Measurements from ENCODE around the gene MXD4.
"Not testable (repeated sequence)": the region's sequence is repeated elsewhere in the genome, so short reads cannot be mapped to it uniquely, and the experiment has no call there.

The MXD4 gene

DNA sequence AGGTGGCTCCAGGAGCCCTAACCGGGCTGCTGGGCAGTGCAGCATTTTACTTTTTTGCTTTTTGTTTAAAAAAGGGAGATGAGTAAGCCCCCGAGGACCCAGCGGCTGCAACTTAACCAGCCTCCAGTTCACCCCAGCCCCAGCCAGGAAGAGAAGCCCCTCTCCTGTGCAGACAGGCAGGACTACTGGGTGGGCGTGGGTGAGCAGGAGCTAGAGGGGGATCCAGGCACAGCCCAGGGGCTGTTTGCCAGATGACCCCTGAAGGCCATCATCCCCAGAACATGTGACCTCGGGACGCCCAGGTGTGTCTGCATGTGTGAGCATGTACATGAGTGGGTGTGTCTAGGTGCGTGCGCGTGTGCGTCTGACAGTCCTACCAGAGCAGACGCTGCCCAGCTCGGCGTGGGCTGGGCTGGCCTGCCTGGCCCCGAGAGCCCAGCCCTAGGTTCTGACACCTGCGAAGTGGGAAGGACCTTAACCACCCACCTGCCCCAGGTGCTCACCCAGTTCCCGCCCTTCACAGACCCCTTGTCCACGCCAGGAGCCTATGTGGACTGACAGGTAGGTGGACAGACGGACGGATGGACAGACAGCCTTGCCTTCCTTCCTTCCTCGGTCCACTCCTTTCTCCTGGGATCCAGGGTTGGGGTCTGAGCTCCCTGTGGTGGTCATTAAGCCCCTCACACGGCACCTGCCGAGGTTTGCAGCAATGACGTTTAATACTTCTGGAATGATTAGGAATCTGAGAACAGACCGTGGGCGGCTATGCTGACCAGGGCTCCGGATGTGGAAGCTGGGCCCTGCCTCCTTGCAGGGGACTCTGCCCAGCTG is 12.2 kb downstream of the MXD4 start:
- no peak for DNase-seq

DNA sequence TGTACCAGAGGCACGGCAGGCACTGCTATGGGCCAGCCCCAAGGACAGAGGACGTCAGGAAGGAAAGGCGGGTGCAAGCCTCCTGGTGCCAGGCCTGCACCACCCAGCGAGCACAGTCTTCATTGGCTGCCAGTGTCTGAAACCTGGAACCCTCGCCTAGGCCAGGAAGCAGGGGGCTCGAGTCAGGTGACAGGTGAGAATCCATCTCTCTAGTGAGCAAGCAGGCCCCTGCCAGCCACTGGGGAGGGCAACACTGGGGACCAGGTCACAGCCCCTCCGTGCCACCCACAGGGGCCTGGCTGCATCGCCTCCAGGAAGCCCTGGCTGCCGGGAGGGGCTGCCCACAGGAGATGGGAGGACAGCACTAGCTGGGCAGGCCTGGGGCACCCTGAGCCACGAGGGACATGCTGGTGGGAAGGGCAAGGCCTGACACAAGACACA is 13.1 kb downstream of the MXD4 start:
- DNase-seq: no peak

DNA sequence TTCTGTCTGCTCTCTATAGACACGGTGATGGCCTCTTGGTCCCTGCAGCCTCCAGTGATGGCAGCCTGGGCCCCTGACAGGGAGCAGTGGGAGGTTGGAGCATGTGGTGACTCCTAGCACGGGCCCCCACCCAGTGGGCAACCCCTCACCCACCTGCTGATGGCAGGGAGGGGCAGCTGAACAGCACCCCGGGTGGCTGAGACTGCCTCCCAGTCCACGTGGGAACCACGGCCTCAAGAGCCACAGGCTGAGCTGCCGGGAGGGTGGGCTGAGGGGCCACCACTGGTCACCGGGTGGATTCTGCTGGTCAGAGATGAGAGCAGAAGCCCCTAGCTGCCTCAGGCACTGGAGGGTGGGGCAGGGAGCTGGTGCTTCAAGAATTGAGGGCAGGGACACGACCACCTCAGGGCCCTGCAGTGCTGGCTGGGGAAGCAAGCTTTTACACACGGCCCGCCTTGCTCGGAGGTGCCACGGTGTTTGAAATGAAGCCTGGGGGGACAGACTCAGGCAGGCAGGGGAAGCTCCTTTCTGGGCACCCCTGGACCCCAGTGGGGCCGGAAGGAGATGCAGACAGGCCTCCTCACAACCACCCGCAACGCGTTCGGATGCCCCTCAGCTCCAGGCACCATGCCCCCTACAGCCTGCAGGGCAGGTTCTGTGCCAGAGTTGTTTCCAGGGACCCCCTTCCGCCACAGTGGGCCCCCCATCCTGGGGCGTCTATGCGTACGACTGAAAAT is 13.7 kb downstream of the MXD4 start:
- DNase-seq: no peak

DNA sequence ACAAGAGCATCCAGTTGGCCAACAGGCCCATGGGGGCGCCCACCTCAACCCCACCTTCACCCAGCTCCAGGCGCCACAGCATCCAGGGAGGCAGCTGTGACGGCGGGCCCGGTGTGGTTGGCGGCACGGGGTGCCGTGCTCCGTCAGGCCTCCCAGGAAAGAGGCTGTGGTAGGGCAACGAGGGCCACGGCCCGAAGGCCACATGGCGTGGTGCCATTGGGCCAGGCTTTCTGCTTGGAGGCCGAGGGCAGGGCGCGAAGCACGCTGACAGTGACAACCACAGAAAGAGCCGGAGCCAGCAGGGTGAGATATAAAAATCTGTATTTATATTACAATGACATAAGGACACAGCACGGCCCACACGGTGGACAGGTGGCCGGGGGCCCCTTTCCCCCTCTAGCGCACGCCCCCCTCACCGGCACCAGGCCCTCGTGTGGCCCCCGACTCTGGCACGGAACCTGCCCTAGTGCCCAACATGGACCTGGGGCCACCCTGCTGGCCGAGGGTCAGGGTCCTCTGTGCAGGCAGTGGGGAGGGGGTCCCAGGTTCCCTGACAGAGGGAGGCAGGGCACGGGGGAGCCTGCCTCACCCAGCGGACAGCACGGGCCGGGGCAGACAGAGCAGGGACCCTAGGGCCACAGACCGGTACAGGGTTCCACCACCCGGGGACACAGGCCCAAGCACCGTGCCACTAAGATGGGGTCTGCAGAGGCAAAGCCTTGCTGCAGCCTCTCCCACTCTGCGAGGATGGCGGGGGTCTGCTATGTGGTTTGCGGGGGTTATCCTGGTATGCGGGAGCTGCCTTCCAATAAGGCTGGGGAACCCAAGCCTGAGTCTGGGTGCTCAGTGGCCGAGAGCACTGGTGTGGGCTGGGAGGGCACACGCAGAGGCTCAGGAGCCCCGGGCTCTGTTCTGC is 14.5 kb downstream of the MXD4 start:
- no peak for DNase-seq

DNA sequence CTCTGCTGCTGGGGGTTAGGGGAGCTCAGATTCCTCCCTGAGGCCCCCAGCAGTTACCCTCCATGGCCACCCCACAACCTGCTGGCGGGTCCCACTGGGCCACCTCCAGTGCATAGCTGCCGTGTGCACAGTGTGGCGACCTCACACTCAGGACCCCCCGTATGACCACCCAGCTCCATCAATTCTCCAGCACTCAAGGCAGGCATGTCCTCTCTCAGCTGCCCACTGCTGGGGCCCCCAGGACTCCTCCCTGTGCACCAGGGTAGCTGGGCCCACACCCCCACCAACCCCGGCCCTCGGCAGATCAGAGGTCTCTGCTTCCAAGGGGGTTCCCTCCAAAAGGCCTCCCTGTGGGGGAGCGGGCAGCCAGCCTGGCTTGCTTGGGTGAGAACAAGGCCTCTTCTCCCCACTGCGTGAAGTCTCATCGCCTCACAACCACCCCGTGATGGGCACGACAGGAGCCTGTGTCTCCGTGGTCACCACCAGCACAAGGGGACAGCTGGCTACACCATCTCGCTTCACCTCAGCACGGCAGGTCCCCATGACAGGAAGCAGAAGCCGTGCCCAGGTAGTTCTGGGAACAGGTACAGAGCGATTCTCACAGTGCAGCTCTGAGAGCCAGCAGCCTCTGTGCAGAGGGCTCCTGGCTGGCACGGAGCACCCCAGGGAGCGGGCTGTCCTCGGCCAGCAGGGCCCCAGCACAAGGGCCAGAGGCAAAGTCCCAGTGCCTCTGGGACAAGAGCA is 15.4 kb downstream of the MXD4 start:
- no peak for DNase-seq

DNA sequence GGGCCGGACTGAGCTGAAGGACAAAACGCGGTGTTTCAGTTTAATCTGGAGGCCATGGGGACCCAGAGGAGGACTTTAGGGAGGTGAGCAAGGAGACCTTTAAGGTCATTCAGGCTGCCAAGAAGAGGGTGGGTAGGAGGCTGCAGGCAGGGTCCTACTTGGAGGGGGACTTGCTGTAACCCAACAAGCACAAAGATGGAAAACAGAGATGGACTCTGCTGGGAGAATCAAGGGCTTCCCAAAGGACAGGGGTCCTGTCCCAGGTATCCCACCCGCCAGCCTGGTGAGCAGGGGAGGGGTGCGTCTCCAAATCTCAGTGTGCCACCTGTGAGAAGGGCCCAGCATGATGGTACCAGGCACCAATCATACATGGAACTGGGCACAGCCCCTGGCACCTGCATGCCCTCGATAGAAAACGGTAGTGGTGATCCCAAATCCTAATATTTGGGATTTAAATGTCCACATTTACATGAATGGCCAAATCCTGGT is 16.1 kb downstream of the MXD4 start:
- no peak for DNase-seq

DNA sequence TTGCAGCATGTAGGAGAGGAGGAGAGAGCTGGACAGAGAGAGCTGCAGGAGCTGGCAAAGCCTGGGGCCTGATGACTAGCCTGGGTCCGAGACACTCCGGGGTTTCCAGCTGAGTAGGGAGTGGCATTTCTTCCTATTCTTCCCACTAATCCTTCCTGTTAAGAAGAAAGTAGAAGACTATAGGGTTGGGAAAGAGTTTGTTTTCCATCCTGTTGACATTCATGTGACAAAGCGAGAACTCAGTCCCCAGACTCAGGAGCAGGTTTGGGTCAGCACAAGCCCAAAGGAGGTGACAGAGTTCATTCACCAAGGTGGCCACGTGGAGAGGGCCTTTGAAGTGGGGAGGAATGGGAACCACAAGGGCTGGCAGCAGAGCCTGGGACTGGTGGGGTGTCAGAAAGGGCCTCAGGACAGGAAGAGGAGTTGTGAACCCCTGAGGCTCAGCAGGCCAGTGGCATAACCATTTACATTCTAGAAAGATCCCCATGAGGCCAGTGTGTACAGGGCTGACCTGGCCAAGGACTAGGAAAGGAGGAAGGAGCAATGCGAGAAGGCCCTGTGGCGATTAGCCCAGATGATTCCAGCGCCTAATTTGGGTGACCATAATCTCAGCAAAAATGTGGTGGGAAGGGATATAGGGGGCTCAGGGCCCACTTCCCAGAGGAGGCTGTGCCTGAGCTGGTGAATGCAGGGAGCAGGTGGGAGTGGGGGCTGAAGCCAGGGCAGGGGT is 16.7 kb downstream of the MXD4 start:
- no peak for DNase-seq

DNA sequence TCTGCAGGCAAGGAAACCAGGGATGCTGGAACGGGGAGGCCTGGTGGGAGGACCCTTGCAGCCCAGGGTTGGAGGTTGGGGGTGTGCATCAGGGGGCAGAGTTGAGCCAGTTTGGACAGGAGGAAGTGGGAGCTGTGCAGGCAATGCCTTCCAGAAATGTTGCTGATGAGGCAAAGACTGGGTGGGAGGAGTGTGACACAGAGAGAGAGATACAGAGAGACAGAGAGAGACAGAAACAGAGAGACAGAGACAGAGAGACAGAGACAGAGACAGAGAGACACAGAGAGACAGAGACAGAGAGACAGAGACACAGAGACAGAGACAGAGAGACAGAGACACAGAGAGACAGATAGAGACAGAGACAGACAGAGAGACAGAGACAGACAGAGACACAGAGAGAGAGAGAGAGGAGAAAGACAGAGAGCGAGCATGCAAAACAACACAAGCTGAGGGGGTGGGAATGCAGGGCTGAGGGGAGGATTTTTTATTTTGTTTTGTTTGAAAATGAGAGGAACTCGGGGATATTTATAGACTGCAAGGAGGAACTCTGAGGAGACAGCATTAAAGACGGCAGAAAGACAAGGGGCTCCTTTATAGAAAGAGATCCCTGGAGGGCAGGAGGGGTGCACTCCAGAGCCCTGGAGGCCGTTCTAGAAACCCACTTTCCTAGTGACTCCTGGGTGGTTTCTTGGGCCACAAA is 18.1 kb downstream of the MXD4 start:
- DNase-seq: peak; percentile 20

DNA sequence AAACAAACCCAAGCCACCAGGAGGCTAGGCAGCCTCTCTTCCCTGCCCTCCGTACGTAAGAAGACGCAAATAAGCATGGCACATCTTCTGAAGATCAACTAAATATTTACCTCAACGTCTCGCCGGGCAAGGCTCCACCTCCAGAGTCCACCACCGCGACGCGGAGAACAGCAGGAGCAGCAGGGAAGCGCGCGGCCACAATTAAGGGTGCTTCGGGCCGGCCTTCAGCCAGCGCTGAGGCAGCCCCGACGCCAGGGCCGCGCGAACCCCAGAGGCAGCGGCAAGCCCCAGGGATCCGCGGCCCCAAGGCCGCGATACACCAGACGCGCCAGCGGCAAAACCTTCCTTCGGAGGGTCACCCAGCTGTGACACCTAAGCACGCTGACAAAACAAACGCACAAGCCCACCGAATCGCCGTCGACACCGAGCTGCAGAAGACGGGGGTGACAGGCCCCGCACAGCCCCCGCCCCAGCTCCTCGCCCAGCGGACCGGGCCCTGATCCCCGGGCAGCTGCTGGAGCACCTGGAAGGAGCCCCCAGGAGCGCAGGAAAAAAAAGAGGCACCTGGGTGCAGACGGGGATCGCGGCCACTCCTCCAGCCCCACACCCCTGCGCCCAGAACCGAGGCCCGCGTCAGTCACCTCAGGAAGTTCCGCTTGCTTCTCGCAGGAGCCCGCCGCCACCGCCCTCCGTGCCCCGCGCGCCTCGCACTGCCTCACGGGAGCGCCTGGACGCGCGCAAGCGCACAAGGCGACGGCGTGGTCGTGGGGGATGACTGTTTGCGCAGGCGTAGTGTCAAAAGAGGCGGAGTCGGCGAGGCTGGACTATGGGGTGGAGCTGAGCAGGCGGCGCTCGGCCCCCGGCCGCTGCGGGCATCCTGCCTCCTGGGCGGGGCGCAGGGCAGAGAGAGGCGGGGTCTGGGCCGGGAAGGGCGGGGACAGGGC is 20.2 kb downstream of the MXD4 start, which contains the start of the genes HAUS3 and POLN:
TSS of gene HAUS3 (minus strand) at position 712 of the 944 bp plus-strand sequence. CDS start 1,175 bp downstream, outside the sequence.
TSS of gene POLN (minus strand) at position 712 of the 944 bp plus-strand sequence. CDS start 12,890 bp downstream, outside the sequence.
- DNase-seq: peak; percentile 99

DNA sequence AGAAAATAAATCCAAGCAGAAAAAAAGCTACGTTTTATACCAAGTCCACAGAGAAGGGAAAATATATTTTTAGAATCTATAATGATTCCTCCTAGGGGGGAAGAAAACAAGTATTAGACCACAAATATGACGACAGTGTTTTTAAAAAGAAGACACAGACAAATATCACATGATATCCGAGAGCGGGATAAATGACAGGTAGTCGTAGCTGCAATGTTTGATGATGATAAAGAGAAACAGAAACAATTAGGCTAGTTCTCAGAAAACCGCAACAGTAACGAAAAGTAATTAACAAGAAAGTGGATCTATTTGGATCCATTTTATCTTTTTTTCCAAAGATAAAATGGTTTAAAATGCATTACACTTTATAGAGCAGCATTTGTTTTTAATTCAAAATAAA is 20.9 kb downstream of the MXD4 start:
- DNase-seq: peak; percentile 27

DNA sequence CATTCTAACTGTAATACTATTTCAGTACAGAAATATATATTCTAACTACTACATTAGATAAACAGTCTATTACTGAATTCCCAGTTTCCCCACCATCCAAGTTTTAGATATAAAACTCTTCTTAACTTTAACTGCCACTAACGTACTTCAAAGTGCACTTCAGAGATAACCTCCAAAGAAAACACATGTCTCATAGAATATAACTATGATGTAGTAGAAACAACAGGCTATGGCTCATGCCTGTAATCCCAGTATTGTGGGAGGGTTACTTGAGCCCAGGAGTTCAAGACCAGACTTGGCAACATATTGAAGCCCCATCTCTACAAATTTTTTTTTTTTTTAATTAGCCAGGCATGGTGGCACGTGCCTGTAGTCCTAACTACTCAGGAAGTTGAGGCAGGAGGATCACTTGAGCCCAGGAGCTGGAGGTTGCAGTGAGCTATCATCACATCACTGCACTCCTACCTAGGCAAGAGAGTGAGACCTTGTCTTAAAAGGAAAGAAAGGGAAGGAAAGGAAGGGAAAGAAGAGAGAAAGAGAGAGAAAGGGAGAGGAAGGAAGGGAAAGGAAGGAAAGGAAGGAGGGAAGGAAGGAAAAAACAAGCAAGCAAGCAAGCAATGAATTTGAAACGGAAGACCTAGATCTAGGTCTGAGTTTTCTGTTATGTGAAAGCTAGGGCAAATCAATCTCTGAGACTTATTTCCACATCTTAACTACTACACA is 24.8 kb downstream of the MXD4 start:
- DNase-seq: no peak

DNA sequence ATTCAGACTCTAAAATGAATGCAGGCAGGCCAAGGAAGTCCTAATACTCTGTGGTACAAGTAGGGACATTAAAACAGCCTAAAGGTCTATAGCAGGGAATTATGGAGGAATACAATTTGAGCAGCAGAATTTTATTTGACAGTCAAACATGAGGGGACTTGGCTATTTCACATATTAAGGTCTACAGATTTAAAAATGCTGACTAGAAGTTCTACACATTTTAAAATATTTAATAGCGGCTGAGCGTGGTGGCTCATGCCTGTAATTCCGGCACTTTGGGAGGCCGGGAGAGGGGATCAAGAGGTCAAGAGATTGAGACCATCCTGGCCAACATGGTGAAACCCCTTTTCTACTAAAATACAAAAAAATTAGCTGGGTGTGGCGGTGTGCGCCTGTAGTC is 30.8 kb downstream of the MXD4 start:
- DNase-seq: no peak

DNA sequence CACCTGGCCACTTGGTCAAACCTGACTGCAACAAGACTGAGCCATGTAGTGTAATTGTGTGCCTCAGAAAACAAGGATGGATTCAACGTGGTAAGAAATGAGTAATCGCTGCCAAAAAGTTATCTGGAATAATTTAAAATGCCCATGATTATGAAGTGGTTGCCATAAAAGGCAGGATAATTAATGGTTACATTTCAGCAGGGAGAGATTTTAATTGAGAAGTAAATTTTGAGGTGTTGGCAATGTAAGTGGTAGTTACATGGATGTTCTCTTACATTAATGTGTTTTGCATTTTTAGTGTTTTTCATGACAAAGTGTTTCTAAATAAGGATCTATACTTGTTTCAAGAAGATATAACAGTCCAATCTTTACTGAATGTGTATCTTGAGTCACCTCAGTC is 35.6 kb downstream of the MXD4 start:
- no peak for DNase-seq

DNA sequence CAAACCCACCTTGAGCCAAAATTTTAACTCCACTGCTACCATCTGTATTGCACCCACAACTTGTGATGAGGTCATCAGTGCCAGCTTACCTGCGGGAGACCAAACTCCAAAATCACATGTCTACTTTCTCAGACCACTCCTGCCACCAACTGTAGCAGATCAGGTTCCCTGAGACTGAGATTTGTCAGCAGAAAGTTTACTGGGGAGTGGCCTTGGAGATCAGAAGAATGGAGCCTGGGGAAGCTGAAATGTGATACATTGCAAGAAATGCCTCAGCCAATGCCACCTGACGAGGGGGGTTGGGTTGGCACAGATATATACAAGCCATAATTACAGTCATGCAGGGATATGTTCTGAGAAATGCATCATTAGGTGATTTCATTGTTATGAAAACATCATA is 39.1 kb downstream of the MXD4 start:
- DNase-seq: no peak

DNA sequence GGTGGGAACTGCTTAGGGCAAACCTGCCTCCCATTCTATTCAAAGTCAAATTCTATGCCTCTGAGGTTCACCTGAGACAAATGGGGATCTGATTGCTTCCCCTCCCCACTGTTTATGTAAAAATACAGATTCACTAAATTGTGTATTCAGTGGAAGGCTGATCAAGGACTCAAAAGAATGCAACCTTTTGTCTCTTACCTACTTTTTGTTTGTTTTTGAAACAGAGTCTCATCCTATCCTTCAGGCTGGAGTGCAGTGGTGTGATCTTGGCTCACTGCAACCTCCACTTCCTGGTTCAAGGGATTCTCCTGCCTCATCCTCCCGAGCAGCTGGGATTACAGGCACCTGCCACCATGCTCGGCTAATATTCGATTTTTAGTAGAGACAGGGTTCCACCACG is 40.5 kb downstream of the MXD4 start:
- DNase-seq: not testable (repeated sequence)

DNA sequence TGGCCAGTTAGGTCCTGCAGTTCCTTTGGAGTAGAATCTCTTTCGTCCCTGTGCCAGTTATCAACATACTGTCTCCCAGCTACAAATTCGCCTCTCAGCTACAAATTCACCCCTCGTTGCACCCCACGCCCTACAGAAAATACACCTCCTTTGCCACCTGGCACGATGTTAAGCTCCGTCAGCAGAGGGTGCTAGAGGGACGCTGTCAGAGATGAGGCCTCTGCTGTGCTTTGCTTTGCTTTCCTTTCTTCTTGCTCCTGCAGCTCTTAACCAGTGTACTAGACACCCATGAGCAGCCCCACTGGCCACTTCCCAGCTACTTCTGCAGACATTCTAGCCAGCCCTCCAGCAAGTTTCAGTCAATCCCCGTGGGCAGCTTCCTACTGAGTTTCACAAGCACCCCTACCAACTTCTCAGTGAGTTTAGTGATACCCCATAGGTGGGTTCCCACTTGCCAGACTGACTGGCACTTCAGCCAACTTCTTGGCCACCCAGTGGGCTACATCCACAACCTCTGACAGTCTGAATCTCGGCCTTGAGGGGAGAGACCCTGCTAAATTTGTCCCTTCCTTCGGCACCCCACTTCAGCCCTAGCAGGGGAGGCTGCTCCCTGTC is 41.8 kb downstream of the MXD4 start:
- peak; percentile 76 for DNase-seq

DNA sequence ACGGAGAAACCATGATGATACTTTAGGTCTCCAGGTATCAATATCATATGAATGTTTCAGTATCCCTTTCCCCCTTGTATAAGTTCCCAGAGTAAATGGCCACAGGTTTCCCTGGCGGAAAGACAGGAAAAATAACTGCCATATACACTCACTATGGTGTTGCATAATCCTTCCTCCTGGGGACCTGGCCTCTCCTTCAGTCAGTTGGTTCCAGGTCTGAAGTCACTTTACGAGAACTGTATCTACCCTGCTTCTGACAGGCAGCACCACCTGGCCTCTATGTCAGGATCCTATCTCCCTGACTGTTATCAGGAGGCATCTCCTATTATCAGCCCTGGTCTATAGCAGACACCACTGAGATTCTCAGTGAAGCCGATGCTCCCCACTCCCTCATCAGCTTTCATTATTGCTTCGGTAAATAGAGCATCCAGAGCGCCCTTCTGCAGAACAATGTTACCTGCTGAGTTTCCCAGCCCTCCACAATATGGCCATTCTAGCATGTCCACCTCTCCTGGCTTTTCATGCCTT is 42.6 kb downstream of the MXD4 start:
- DNase-seq: no peak

DNA sequence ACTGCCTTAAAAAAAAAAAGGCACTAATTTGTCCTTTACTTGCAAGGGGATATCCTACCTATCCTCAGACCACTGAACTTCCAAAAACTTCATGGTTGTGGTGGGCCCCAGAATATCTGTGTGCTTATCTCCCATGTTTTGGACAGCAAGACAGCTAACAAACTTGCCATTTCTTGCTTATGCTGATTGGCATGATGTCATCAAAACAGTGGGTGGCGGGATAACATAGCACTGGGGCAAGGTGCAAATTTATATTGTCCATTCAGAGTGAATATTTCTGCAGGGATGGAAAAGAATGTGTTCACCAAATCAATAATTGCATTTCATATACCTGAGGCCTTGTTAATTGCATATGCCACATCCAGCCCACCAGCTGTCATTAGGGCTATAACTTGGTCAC is 43.5 kb downstream of the MXD4 start:
- DNase-seq: no peak
